Measurements from ENCODE around the gene UQCC5.

The UQCC5 gene, protein sequence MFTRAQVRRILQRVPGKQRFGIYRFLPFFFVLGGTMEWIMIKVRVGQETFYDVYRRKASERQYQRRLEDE

DNA sequence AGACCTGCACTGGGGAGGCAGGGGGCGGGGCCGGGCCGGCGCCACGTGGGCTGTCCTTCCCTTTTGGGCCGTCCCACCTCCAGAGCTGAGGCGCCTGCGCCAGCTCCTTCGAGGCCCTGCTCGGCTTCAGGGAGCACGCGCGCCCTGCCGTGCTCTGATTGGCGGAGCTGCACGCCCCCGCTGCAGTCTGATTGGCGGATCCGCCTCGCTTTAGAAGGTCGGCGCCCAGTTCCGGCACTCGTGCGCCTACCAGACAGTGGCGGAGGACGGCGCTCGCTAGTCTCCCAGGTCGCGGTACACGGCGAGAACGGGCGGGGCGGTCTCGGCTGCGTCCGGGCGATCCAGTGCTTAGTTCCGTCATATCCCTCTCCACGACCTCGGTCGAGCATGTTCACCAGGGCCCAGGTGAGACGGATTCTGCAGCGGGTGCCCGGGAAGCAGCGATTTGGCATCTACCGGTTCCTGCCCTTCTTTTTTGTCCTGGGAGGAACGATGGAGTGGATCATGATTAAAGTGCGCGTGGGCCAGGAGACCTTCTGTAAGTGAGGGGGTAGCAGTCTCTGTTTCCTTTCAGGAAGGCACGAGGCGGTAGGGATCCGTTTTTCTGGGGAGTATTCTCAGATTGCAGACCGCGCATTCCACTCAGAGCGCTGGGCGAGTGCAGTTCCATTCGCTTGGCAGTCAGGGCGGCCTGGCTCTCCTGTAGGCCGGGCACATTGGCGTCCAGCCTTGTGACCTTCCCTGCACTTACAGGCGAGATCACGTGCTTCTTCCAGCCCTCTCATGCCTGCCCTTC lies at the start of gene UQCC5:
Gene UQCC5, plus strand, starts transcription at position 237 of the 796 bp plus-strand sequence. Its CDS starts 151 bp downstream, at position 388.
- peak; percentile 99 for DNase-seq

- DNase-seq: no peak
Measured at GRCh38 chr3:52487050-52487787, 49.2 kb upstream of the UQCC5 start.

DNA sequence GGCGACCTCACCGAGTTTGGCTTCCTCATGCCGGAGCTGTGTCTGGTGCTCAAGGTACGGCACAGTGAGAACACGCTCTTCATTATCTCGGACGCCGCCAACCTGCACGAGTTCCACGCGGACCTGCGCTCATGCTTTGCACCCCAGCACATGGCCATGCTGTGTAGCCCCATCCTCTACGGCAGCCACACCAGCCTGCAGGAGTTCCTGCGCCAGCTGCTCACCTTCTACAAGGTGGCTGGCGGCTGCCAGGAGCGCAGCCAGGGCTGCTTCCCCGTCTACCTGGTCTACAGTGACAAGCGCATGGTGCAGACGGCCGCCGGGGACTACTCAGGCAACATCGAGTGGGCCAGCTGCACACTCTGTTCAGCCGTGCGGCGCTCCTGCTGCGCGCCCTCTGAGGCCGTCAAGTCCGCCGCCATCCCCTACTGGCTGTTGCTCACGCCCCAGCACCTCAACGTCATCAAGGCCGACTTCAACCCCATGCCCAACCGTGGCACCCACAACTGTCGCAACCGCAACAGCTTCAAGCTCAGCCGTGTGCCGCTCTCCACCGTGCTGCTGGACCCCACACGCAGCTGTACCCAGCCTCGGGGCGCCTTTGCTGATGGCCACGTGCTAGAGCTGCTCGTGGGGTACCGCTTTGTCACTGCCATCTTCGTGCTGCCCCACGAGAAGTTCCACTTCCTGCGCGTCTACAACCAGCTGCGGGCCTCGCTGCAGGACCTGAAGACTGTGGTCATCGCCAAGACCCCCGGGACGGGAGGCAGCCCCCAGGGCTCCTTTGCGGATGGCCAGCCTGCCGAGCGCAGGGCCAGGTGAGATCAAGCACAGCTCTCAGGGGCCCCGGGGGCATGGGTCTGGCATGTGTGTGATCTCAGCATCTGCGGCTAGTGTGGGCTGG lies 48.4 kb upstream of the UQCC5 start:
- no peak for DNase-seq

- DNase-seq: no peak
Measured at GRCh38 chr3:52488746-52489145, 47.7 kb upstream of the UQCC5 start.

DNA sequence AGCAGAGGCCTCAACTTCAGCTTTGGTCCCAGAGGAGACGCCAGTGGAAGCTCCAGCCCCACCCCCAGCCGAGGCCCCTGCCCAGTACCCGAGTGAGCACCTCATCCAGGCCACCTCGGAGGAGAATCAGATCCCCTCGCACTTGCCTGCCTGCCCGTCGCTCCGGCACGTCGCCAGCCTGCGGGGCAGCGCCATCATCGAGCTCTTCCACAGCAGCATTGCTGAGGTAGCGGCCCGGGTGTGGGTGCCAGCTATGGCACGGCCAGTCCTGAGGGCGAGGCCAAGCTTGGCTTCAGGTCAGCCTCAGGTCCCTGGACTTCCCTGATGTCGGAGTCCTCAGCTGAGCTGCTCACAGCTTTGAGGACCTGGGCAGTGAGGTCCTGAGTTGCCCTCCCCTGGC lies 47.0 kb upstream of the UQCC5 start:
- no peak for DNase-seq

GRCh38 chr3:52490035-52490938 lies 46.1 kb upstream of the UQCC5 start:
- DNase-seq: no peak

GRCh38 chr3:52490939-52491526 lies 45.4 kb upstream of the UQCC5 start:
- DNase-seq: no peak

DNA sequence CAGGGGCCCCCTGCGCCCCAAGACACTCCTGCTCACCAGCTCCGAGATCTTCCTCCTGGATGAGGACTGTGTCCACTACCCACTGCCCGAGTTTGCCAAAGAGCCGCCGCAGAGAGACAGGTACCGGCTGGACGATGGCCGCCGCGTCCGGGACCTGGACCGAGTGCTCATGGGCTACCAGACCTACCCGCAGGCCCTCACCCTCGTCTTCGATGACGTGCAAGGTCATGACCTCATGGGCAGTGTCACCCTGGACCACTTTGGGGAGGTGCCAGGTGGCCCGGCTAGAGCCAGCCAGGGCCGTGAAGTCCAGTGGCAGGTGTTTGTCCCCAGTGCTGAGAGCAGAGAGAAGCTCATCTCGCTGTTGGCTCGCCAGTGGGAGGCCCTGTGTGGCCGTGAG lies 44.3 kb upstream of the UQCC5 start:
- DNase-seq: no peak

- DNase-seq: no peak
Measured at GRCh38 chr3:52493232-52494017, 43.0 kb upstream of the UQCC5 start.

DNA sequence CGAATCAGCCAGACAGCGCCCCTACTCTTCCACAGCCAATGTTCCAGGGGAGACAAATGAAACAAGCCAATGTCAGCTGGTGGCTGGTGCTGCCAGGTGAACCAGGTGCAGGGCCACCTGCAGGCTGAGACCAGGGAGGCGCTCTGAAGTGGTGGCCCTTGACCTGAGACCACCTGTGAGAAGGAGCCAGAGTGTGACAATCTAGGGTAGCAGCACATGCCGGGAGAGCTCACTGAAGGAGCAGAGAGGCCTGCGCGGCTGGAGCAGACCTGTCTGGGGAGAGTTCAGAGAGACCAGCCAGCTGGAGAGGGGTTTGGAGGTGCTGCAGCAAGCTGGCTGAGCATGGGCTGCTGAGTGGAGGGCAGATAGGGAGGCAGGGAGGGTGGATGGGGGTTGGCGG lies 42.0 kb upstream of the UQCC5 start:
- no peak for DNase-seq

DNA sequence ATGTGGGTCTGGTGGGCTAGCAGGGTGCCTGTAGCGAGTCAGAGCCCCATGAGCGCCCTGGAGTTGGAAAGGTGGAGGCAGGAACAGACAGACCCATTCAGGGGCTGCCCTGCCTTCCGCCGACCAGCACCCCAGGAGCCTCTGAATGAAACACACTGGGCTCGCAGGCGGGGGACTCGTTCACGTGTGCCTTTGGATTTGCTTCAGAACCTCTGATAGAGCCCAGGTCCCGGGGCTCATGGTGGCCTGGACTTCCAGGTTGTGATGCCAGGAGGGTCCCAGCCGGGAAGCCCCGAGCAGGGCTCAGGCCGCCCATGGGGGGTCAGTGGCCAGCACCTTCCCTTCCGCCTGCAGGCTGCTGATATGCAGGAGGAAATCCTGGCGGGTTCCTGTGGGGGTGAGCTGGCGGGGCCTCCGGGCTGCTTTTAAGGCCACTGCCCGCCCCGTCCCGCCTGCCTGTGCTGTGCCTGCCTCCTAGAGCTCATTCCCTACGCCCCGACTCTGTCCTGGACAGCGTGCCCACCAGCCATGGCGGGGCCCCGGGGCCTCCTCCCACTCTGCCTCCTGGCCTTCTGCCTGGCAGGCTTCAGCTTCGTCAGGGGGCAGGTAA lies 41.4 kb upstream of the UQCC5 start, which contains the start of gene STAB1:
Gene STAB1, plus strand, starts transcription at position 453 of the 610 bp plus-strand sequence. Its CDS starts 76 bp downstream, at position 529.
- no peak for DNase-seq

GRCh38 chr3:52495777-52496602 lies 40.4 kb upstream of the UQCC5 start:
- no peak for DNase-seq

- DNase-seq: no peak
Measured at GRCh38 chr3:52498137-52499054, 38.0 kb upstream of the UQCC5 start.

DNA sequence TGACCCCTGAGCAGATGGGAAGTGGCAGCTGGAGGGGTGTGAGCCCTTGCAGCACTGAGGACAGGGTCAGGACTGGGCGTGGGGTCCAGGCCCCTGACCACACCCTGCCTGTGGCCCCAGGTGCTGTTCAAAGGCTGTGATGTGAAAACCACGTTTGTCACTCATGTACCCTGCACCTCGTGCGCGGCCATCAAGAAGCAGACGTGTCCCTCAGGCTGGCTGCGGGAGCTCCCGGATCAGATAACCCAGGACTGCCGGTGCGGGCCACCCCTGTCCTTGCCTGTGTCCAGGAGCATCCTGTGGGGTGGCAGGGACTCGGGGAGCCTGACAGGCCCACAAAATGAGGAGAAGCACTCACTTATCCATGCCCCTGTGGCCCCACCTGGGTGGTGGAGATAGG lies 35.4 kb upstream of the UQCC5 start:
- no peak for DNase-seq

DNA sequence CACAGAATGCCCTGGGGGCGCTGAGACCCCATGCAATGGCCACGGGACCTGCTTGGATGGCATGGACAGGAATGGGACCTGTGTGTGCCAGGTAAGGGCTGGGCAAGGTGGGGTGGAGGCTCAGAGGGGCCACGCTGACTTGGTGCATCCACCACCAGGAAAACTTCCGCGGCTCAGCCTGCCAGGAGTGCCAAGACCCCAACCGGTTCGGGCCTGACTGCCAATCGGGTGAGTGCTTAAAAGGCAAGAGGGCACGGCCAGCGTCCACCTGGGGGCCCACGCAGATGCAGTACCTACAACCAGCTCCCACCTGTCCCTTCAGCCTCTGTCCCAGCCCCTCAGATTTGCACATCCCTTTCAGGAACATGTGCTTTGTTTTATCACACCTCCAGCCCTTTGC lies 34.4 kb upstream of the UQCC5 start:
- no peak for DNase-seq

DNA sequence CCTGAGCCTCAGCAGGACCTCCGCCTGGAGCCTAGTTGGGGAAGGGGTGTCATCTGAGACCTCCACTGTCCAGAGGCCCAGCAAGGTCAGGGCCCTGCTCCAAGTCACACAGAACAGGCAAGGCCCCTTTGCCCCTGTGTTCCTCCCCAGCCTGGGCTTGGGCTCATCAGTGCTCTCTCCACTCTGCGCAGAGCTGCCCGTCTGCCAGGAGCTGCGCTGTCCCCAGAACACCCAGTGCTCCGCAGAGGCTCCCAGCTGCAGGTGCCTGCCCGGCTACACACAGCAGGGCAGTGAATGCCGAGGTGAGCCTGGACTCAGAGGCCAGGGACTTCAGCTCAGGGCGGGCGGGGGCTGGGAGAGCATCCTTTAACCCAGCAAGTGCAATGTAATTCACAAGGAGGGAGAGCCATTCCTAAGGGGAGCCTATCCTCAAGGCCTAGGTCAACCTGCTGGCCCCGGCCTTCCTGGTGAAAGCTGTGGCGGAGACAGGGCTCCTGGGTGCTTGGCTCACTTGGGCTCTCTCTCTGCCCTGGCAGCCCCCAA lies 33.5 kb upstream of the UQCC5 start:
- no peak for DNase-seq

GRCh38 chr3:52503788-52504424 lies 32.5 kb upstream of the UQCC5 start:
- DNase-seq: no peak
